ENCODE measurements around the gene BAIAP3. TPM values are rescaled to one million over a fixed set of nuclear protein-coding genes. Genes with fewer than 3 reads are reported as not detected.

The BAIAP3 gene
- total RNA-seq, 1 donor from 2014 or later, result 3.0 TPM

GRCh38 chr16:1366712-1367299 lies 33.4 kb downstream of the BAIAP3 start:
- Histone ChIP-seq H3K27me3 (no peaks in the 10 kb centered on the region), H3K36me3 (peaks cover 59% of the 10 kb centered on the region), H3K9me3 (no peaks in the 10 kb centered on the region), H3K27ac (no peak overlapping the region), H3K4me1 (no peaks in the 10 kb centered on the region), H3K4me3 (no peak overlapping the region)
- TF ChIP-seq CTCF (IDR thresholded peaks at IDR 0.05), result no peak
- intact Hi-C loops (cut with DNase I), result no loop called here
- DNase-seq (no peak), ATAC-seq (no peak)

- no peak overlapping the region for H3K27ac ChIP-seq
- H3K4me3 ChIP-seq, result no peak overlapping the region
- H3K4me1 ChIP-seq, result no peaks in the 10 kb centered on the region
- peaks cover 51% of the 10 kb centered on the region for H3K36me3 ChIP-seq
- no peak for TF ChIP-seq CTCF (IDR thresholded peaks at IDR 0.05)
- intact Hi-C loops (cut with DNase I), result no loop called here
- DNase-seq, result no peak
- no peak for ATAC-seq
- no peaks in the 10 kb centered on the region for H3K27me3 ChIP-seq
- H3K9me3 ChIP-seq, result no peaks in the 10 kb centered on the region
These were observed 34.2 kb downstream of the BAIAP3 start for GRCh38 chr16:1367486-1368174.

GRCh38 chr16:1371054-1371978 lies 37.9 kb downstream of the BAIAP3 start:
- TF ChIP-seq CTCF (IDR thresholded peaks at IDR 0.05), result no peak
- no peak overlapping the region for H3K4me3 ChIP-seq
- H3K27me3 ChIP-seq, result no peaks in the 10 kb centered on the region
- no peak for ATAC-seq
- H3K4me1 ChIP-seq, result no peaks in the 10 kb centered on the region
- H3K36me3 ChIP-seq, result peaks cover 14% of the 10 kb centered on the region
- no peak for DNase-seq
- no peaks in the 10 kb centered on the region for H3K9me3 ChIP-seq
- intact Hi-C loops (cut with DNase I), result no loop called here
- no peak overlapping the region for H3K27ac ChIP-seq

GRCh38 chr16:1372292-1372950 lies 39.0 kb downstream of the BAIAP3 start:
- Histone ChIP-seq H3K4me1 (no peaks in the 10 kb centered on the region), H3K4me3 (no peak overlapping the region), H3K27ac (no peak overlapping the region), H3K27me3 (no peaks in the 10 kb centered on the region), H3K36me3 (peaks cover 11% of the 10 kb centered on the region), H3K9me3 (no peaks in the 10 kb centered on the region)
- no peak for ATAC-seq
- no peak for DNase-seq
- intact Hi-C loops (cut with DNase I), result no loop called here
- TF ChIP-seq CTCF (IDR thresholded peaks at IDR 0.05), result no peak

- no peak for ATAC-seq
- Histone ChIP-seq H3K36me3 (peaks cover 5% of the 10 kb centered on the region), H3K4me1 (peaks cover 11% of the 10 kb centered on the region), H3K27ac (no peak overlapping the region), H3K9me3 (no peaks in the 10 kb centered on the region), H3K27me3 (no peaks in the 10 kb centered on the region), H3K4me3 (no peak overlapping the region)
- DNase-seq, result no peak
- intact Hi-C loops (cut with DNase I), result no loop called here
- TF ChIP-seq CTCF (IDR thresholded peaks at IDR 0.05), result no peak
These were observed 41.2 kb downstream of the BAIAP3 start for GRCh38 chr16:1374418-1375297.
